Endothelial cell of umbilical vein (primary cell): ENCODE results near the gene GREB1. TPM values are rescaled to one million over a fixed set of nuclear protein-coding genes. Genes with fewer than 3 reads are reported as not detected.

Source experiments
- BruUV-seq: library from RNA; stranded (reverse); fragments of 400-500 nt; replicated peaks from 2 replicates; lab custom pipeline; 2021; lab: Mats Ljungman, UMichigan
- CTCF ChIA-PET: fragments of 300-600, 350-600 bp; sonication (Branson Sonifier 250); formaldehyde crosslinking; loops from one replicate; lab custom pipeline; 2021; ENCODE audit warnings: antibody characterized with exemption, inconsistent platforms; lab: Charles Lee
- POLR2A ChIA-PET: fragments of 300-600, 350-600 bp; sonication (Branson Sonifier 250); formaldehyde crosslinking; loops from one replicate; lab custom pipeline; 2021; ENCODE audit warnings: antibody characterized with exemption, inconsistent platforms; lab: Charles Lee
- DNase-seq: peaks from one replicate; pipeline ENCODE4 v3.0.0-alpha.2; 2011; ENCODE audit warnings: low read depth, low spot score
- FAIRE-seq: peaks from 2 replicates; lab custom pipeline; 2011; peaks lifted over from hg19 to GRCh38; lab: Jason Lieb, UNC
- H2AFZ ChIP-seq: 2 replicates; pipeline ENCODE4 v1.6.0; 2012; ENCODE audit warnings: low read depth, low read length, control low read depth, inconsistent platforms
- H3K27ac ChIP-seq: 2 replicates; pipeline ENCODE4 v1.5.1; 2011; ENCODE audit warnings: low read depth, mild to moderate bottlenecking, control low read depth, low read length, moderate library complexity; ENCODE audit not compliant: insufficient read depth
- H3K27me3 ChIP-seq, 2 experiments: 2 replicates each; pipeline versions ENCODE4 v1.6.0 to v1.6.1; 2011; ENCODE audit warnings: low read length in 2 of 2, mixed read lengths in 1 of 2; ENCODE audit not compliant: control insufficient read depth in 2 of 2, insufficient read depth in 2 of 2
- H3K36me3 ChIP-seq, 2 experiments: 2 replicates in 1 of 2; 3 replicates in 1 of 2; pipeline ENCODE4 v1.5.1; 2011; ENCODE audit warnings: low read length in 2 of 2, mild to moderate bottlenecking in 1 of 2, moderate library complexity in 1 of 2; ENCODE audit not compliant: control insufficient read depth in 2 of 2, insufficient read depth in 2 of 2; ENCODE audit errors: extremely low read depth in 1 of 2
- H3K4me1 ChIP-seq: 3 replicates; pipeline ENCODE4 v1.5.1; 2011; ENCODE audit warnings: mild to moderate bottlenecking, low read length; ENCODE audit not compliant: control insufficient read depth, insufficient read depth; ENCODE audit errors: extremely low read depth
- H3K4me2 ChIP-seq: 2 replicates; pipeline ENCODE4 v1.6.1; 2011; ENCODE audit warnings: low read length, control low read depth, mixed read lengths; ENCODE audit not compliant: insufficient read depth
- H3K4me3 ChIP-seq, 3 experiments: fragments of 200-600 bp in 1 of 3; sonication (generic), shearing (Covaris generic) in 1 of 3; replicated peaks in 1 of 3; 2 replicates each; pipeline ENCODE4 v1.5.1; 2011 to 2016; ENCODE audit warnings: control low read depth in 3 of 3, low read length in 3 of 3, mild to moderate bottlenecking in 2 of 3, inconsistent platforms in 1 of 3, low read depth in 1 of 3, moderate library complexity in 1 of 3; ENCODE audit not compliant: insufficient read depth in 1 of 3
- H3K79me2 ChIP-seq: 2 replicates; pipeline ENCODE4 v1.6.0; 2012; ENCODE audit warnings: low read length, inconsistent platforms; ENCODE audit not compliant: control insufficient read depth, insufficient read depth
- H3K9ac ChIP-seq: replicated peaks from 2 replicates; pipeline ENCODE3; 2011; ENCODE audit warnings: low read length, control low read depth; ENCODE audit not compliant: insufficient read depth; ENCODE audit errors: extremely low read depth
- H3K9me1 ChIP-seq: replicated peaks from 3 replicates; pipeline ENCODE4 v1.6.0; 2011; ENCODE audit warnings: mild to moderate bottlenecking, low read length; ENCODE audit not compliant: control insufficient read depth, insufficient read depth; ENCODE audit errors: extremely low read depth
- H3K9me3 ChIP-seq: replicated peaks from 2 replicates; pipeline ENCODE4 v1.5.1; 2012; ENCODE audit warnings: low read length, inconsistent platforms; ENCODE audit not compliant: control insufficient read depth, insufficient read depth
- H4K20me1 ChIP-seq: replicated peaks from 2 replicates; pipeline ENCODE3; 2011; ENCODE audit warnings: mild to moderate bottlenecking, low read length; ENCODE audit not compliant: control insufficient read depth, insufficient read depth; ENCODE audit errors: extremely low read depth
- CTCF ChIP-seq, 2 donors: IDR thresholded peaks; 1 replicate in 1 of 2; 2 replicates in 1 of 2; pipeline ENCODE4 v1.5.1; 2011; ENCODE audit warnings: low read length in 2 of 2, mild to moderate bottlenecking in 2 of 2, moderate library complexity in 2 of 2, control low read depth in 1 of 2, inconsistent platforms in 1 of 2, low read depth in 1 of 2; ENCODE audit not compliant: insufficient read depth in 1 of 2; ENCODE audit errors: extremely low read depth in 1 of 2
- EZH2 ChIP-seq: IDR thresholded peaks from 2 replicates; pipeline ENCODE4 v1.6.1; 2012; ENCODE audit warnings: borderline replicate concordance, low read depth, mild to moderate bottlenecking, moderate library complexity, low read length, inconsistent platforms; ENCODE audit not compliant: severe bottlenecking
- FOS ChIP-seq: IDR thresholded peaks from 2 replicates; pipeline ENCODE4 v1.6.1; 2011; ENCODE audit warnings: mild to moderate bottlenecking, low read length, moderate library complexity, borderline replicate concordance; ENCODE audit not compliant: insufficient read depth
- GATA2 ChIP-seq: IDR thresholded peaks from 2 replicates; pipeline ENCODE4 v1.7.0; 2011; ENCODE audit warnings: low read depth, mild to moderate bottlenecking, moderate library complexity, mixed read lengths, low read length; ENCODE audit not compliant: insufficient read length, insufficient read depth
- JUN ChIP-seq: IDR thresholded peaks from 2 replicates; pipeline ENCODE4 v1.6.1; 2011; ENCODE audit warnings: borderline replicate concordance, low read depth; ENCODE audit not compliant: insufficient read length, insufficient read depth
- MAX ChIP-seq: IDR thresholded peaks from 2 replicates; pipeline ENCODE4 v1.6.1; 2011; ENCODE audit not compliant: insufficient read depth, insufficient read length
- MYC ChIP-seq: IDR thresholded peaks from one replicate; pipeline ENCODE4 v1.6.1; 2011; ENCODE audit warnings: mild to moderate bottlenecking, low read depth, low read length
- POLR2A ChIP-seq: IDR thresholded peaks from 2 replicates; pipeline ENCODE4 v1.6.1; 2012; ENCODE audit warnings: low read depth, mild to moderate bottlenecking, control low read depth, low read length
- POLR2AphosphoS5 ChIP-seq: IDR thresholded peaks from 2 replicates; pipeline ENCODE4 v1.6.1; 2012; ENCODE audit warnings: low read depth, mild to moderate bottlenecking, control low read depth, low read length, moderate library complexity; ENCODE audit not compliant: insufficient read depth
- dilution Hi-C: fragments of 300-500 bp; cut with MboI; formaldehyde crosslinking; loops from one replicate; pipeline ENCODE4 v1.15.0; 2019; ENCODE audit warnings: low sequenced_read_pairs; ENCODE audit not compliant: extremely low pct_ligation_motif_present
- intact Hi-C: fragments of 100-400 bp; cut with micrococcal nuclease; formaldehyde crosslinking; loops from one replicate; pipeline ENCODE4 v1.10.0; 2022
- polyA plus RNA-seq, 4 experiments: library from polyadenylated mRNA; depleted of rRNA in 3 of 4; stranded (reverse) in 3 of 4; unstranded in 1 of 4; fragments of >200 nt; gene quantifications; 2 replicates each; pipeline versions ENCODE4 v1.2.1 to v1.2.3, GENCODE V29; 2011 to 2012; ENCODE audit warnings: missing spikeins in 1 of 4
- total RNA-seq: library from RNA; stranded (reverse); gene quantifications from 2 replicates; pipeline ENCODE4 v1.2.3, GENCODE V29; 2021

Gene GREB1
- total and polyA plus RNA-seq, 2 donors (not counting 3 experiments of a cell fraction or from before 2014, with no cell fraction given) = 0.17 to 0.58 TPM

- no TSS peak for BruUV-seq
- FAIRE-seq (no peak), DNase-seq (no peak)
- ChIA-PET POLR2A (no interaction called here), CTCF (interaction anchor here (1.8 kb wide), 1 partner anchor 101 kb away, joined by 3 read pairs; no protein-coding TSS in a partner anchor)
- no peak overlapping the region for H3K9ac ChIP-seq
- no peaks in the 10 kb centered on the region for H4K20me1 ChIP-seq
- H3K9me3 ChIP-seq = no peaks in the 10 kb centered on the region
- TF ChIP-seq POLR2AphosphoS5 = no peak
- TF ChIP-seq CTCF (IDR thresholded peaks at IDR 0.05; ENCODE audit: extremely low read depth in 1 of 2, insufficient read depth in 1 of 2, low read depth in 1 of 2, low read length in 2 of 2) = no peak
- no peak for TF ChIP-seq MYC
- TF ChIP-seq FOS = no peak
- no peak for TF ChIP-seq JUN
- TF ChIP-seq MAX = no peak
- no peak for TF ChIP-seq EZH2
- TF ChIP-seq POLR2A = no peak
- no peak for TF ChIP-seq GATA2
- dilution Hi-C loops (no loop called here), intact Hi-C loops (no loop called here)
- no peak overlapping the region for H3K4me2 ChIP-seq
- H3K36me3 ChIP-seq = no peaks in the 10 kb centered on the region
- no peak overlapping the region for H2AFZ ChIP-seq
- no peak overlapping the region for H3K4me3 ChIP-seq
- H3K27me3 ChIP-seq = peaks cover 0 to 9% of the 10 kb centered on the region in 2 experiments
- no peak overlapping the region for H3K27ac ChIP-seq
- no peaks in the 10 kb centered on the region for H3K79me2 ChIP-seq
- H3K4me1 ChIP-seq = peaks cover 4% of the 10 kb centered on the region
- no peaks in the 10 kb centered on the region for H3K9me1 ChIP-seq
Measured at GRCh38 chr2:11678306-11678960, 144.6 kb downstream of the GREB1 start.
